WTC11 (cell line): ENCODE measurements around the gene LPP. TPM values are rescaled to one million over a fixed set of nuclear protein-coding genes. Genes with fewer than 3 reads are reported as not detected.

ENCODE experiments used
- ATAC-seq: fragments of 200-7000 bp; cut with Tn5 transposase; 2 replicates; pipeline ENCODE4 v1.10.0; 2021; ENCODE audit warnings: mild to moderate bottlenecking, moderate library complexity
- CTCF ChIA-PET: fragments of 300-600 bp; sonication (Branson Sonifier 250); formaldehyde crosslinking; loops from one replicate; lab custom pipeline; 2021; ENCODE audit warnings: antibody characterized with exemption; lab: Charles Lee
- POLR2A ChIA-PET: fragments of 350-600 bp; sonication (Branson Sonifier 250); formaldehyde crosslinking; loops from one replicate; lab custom pipeline; 2021; ENCODE audit warnings: antibody characterized with exemption; lab: Charles Lee
- DNase-seq: peaks from one replicate; pipeline ENCODE4 v3.0.0; 2021; ENCODE audit warnings: low spot score
- H3K27ac Mint-ChIP-seq: 2 replicates; pipeline ENCODE4 v1.8.0; 2021; ENCODE audit warnings: mixed read lengths
- H3K27me3 Mint-ChIP-seq: 2 replicates; pipeline ENCODE4 v1.8.0; 2021; ENCODE audit warnings: low read depth, mild to moderate bottlenecking, moderate library complexity, mixed read lengths
- H3K36me3 Mint-ChIP-seq: 2 replicates; pipeline ENCODE4 v1.8.0; 2021; ENCODE audit warnings: mixed read lengths
- H3K4me1 Mint-ChIP-seq: 2 replicates; pipeline ENCODE4 v1.8.0; 2022; ENCODE audit warnings: mixed read lengths
- H3K4me3 Mint-ChIP-seq: 2 replicates; pipeline ENCODE4 v1.8.0; 2021; ENCODE audit warnings: mild to moderate bottlenecking, moderate library complexity, mixed read lengths
- H3K9me3 Mint-ChIP-seq: 2 replicates; pipeline ENCODE4 v1.8.0; 2021; ENCODE audit warnings: mixed read lengths
- ATF2 ChIP-seq: sonication (generic); formaldehyde crosslinking; IDR thresholded peaks from 2 replicates; pipeline ENCODE4 v1.8.1; 2022; ENCODE audit warnings: low read depth, missing genetic modification reagents, borderline replicate concordance
- ATF3 ChIP-seq: sonication (generic); formaldehyde crosslinking; conservative IDR thresholded peaks from 2 replicates; pipeline ENCODE4 v1.8.1; 2022; ENCODE audit warnings: mild to moderate bottlenecking, missing genetic modification reagents
- ELF4 ChIP-seq: sonication (generic); formaldehyde crosslinking; IDR thresholded peaks from 2 replicates; pipeline ENCODE4 v1.8.1; 2022; ENCODE audit warnings: low read depth, mild to moderate bottlenecking, moderate library complexity, missing genetic modification reagents
- ESRRA ChIP-seq: sonication (generic); formaldehyde crosslinking; IDR thresholded peaks from 2 replicates; pipeline ENCODE4 v1.8.1; 2022; ENCODE audit warnings: mild to moderate bottlenecking, missing genetic modification reagents, borderline replicate concordance
- ETV6 ChIP-seq: sonication (generic); formaldehyde crosslinking; IDR thresholded peaks from 2 replicates; pipeline ENCODE4 v1.8.1; 2022; ENCODE audit warnings: mild to moderate bottlenecking, missing genetic modification reagents
- FOXJ3 ChIP-seq: sonication (generic); formaldehyde crosslinking; IDR thresholded peaks from 2 replicates; pipeline ENCODE4 v1.9.0; 2021; ENCODE audit warnings: missing genetic modification reagents, mild to moderate bottlenecking, borderline replicate concordance
- FOXK1 ChIP-seq: sonication (generic); formaldehyde crosslinking; IDR thresholded peaks from 2 replicates; pipeline ENCODE4 v1.8.0; 2022; ENCODE audit warnings: mild to moderate bottlenecking, moderate library complexity, missing genetic modification reagents
- FOXP1 ChIP-seq: sonication (generic); formaldehyde crosslinking; IDR thresholded peaks from 2 replicates; pipeline ENCODE4 v1.8.0; 2022; ENCODE audit warnings: missing genetic modification reagents, mild to moderate bottlenecking, moderate library complexity, borderline replicate concordance
- GABPB1 ChIP-seq: sonication (generic); formaldehyde crosslinking; IDR thresholded peaks from 2 replicates; pipeline ENCODE4 v1.8.1; 2023; ENCODE audit warnings: mild to moderate bottlenecking, missing genetic modification reagents
- MAX ChIP-seq: sonication (generic); formaldehyde crosslinking; IDR thresholded peaks from 2 replicates; pipeline ENCODE4 v1.8.0; 2022; ENCODE audit warnings: mild to moderate bottlenecking, missing genetic modification reagents
- NFATC4 ChIP-seq: fragments of 250-450 bp; sonication (Bioruptor Pico); IDR thresholded peaks from 2 replicates; pipeline ENCODE4 v1.9.0; 2021; ENCODE audit warnings: mild to moderate bottlenecking
- PRRX2 ChIP-seq: fragments of 250-450 bp; sonication (Bioruptor Pico); IDR thresholded peaks from 2 replicates; pipeline ENCODE4 v1.8.0; 2021; ENCODE audit warnings: mild to moderate bottlenecking
- RELA ChIP-seq: sonication (generic); formaldehyde crosslinking; IDR thresholded peaks from 2 replicates; pipeline ENCODE4 v1.8.1; 2022; ENCODE audit warnings: missing genetic modification reagents, mild to moderate bottlenecking, borderline replicate concordance
- SMAD3 ChIP-seq: sonication (generic); formaldehyde crosslinking; IDR thresholded peaks from 2 replicates; pipeline ENCODE4 v1.8.0; 2022; ENCODE audit warnings: missing genetic modification reagents, mild to moderate bottlenecking, borderline replicate concordance
- USF2 ChIP-seq: sonication (generic); formaldehyde crosslinking; IDR thresholded peaks from 2 replicates; pipeline ENCODE4 v1.8.1; 2023; ENCODE audit warnings: mild to moderate bottlenecking, missing genetic modification reagents, moderate library complexity
- ZNF138 ChIP-seq: sonication (generic); formaldehyde crosslinking; conservative IDR thresholded peaks from 2 replicates; pipeline ENCODE4 v1.8.1; 2022; ENCODE audit warnings: mild to moderate bottlenecking, moderate library complexity, missing genetic modification reagents
- ZNF263 ChIP-seq: sonication (generic); formaldehyde crosslinking; IDR thresholded peaks from 2 replicates; pipeline ENCODE4 v1.8.1; 2022; ENCODE audit warnings: low read depth, mild to moderate bottlenecking, moderate library complexity, missing genetic modification reagents
- ZNF671 ChIP-seq: fragments of 250-450 bp; sonication (Bioruptor Pico); IDR thresholded peaks from 2 replicates; pipeline ENCODE4 v1.8.0; 2021; ENCODE audit warnings: mild to moderate bottlenecking
- total RNA-seq: library from RNA; stranded (reverse); gene quantifications from 3 replicates; pipeline ENCODE4 v1.2.3, GENCODE V29; 2021
- TF ChIP-seq, protein P1 (sequence below): sonication (generic); formaldehyde crosslinking; IDR thresholded peaks from 2 replicates; pipeline ENCODE4 v1.8.0; 2022; ENCODE audit warnings: missing genetic modification reagents
- TF ChIP-seq, protein P2 (sequence below): fragments of 250-450 bp; sonication (Bioruptor Pico); IDR thresholded peaks from 2 replicates; pipeline ENCODE4 v2.1.2; 2022; ENCODE audit warnings: mild to moderate bottlenecking, moderate library complexity
- TF ChIP-seq, protein P3 (sequence below): fragments of 250-450 bp; sonication (Bioruptor Pico); IDR thresholded peaks from 2 replicates; pipeline ENCODE4 v1.9.0; 2021; ENCODE audit warnings: mild to moderate bottlenecking
- TF ChIP-seq, protein P4 (sequence below): sonication (generic); formaldehyde crosslinking; IDR thresholded peaks from 2 replicates; pipeline ENCODE4 v1.8.1; 2023; ENCODE audit warnings: mild to moderate bottlenecking, missing genetic modification reagents

Gene LPP
- total RNA-seq, 1 experiment from 2014 or later: 49.6 TPM

- H3K4me3 Mint-ChIP-seq: no peak overlapping the region
- ATAC-seq (no peak), DNase-seq (no peak)
- no peak overlapping the region for H3K27ac Mint-ChIP-seq
- H3K27me3 Mint-ChIP-seq: no peaks in the 10 kb centered on the region
- ChIA-PET CTCF (no interaction called here), POLR2A (no interaction called here)
- no peaks in the 10 kb centered on the region for H3K36me3 Mint-ChIP-seq
- peaks cover 23% of the 10 kb centered on the region for H3K4me1 Mint-ChIP-seq
- H3K9me3 Mint-ChIP-seq: no peaks in the 10 kb centered on the region
- TF ChIP-seq ATF2 (no peak), ZNF263 (CRISPR knock-in tag) (no peak), USF2 (CRISPR knock-in tag) (no peak), ZNF671 (CRISPR knock-in tag) (no peak), SMAD3 (CRISPR knock-in tag) (no peak), PRRX2 (CRISPR knock-in tag) (no peak), NFATC4 (CRISPR knock-in tag) (no peak), ETV6 (CRISPR knock-in tag) (no peak), MAX (CRISPR knock-in tag) (no peak), GABPB1 (no peak), ELF4 (CRISPR knock-in tag) (no peak)
- TF ChIP-seq, protein P1, sequence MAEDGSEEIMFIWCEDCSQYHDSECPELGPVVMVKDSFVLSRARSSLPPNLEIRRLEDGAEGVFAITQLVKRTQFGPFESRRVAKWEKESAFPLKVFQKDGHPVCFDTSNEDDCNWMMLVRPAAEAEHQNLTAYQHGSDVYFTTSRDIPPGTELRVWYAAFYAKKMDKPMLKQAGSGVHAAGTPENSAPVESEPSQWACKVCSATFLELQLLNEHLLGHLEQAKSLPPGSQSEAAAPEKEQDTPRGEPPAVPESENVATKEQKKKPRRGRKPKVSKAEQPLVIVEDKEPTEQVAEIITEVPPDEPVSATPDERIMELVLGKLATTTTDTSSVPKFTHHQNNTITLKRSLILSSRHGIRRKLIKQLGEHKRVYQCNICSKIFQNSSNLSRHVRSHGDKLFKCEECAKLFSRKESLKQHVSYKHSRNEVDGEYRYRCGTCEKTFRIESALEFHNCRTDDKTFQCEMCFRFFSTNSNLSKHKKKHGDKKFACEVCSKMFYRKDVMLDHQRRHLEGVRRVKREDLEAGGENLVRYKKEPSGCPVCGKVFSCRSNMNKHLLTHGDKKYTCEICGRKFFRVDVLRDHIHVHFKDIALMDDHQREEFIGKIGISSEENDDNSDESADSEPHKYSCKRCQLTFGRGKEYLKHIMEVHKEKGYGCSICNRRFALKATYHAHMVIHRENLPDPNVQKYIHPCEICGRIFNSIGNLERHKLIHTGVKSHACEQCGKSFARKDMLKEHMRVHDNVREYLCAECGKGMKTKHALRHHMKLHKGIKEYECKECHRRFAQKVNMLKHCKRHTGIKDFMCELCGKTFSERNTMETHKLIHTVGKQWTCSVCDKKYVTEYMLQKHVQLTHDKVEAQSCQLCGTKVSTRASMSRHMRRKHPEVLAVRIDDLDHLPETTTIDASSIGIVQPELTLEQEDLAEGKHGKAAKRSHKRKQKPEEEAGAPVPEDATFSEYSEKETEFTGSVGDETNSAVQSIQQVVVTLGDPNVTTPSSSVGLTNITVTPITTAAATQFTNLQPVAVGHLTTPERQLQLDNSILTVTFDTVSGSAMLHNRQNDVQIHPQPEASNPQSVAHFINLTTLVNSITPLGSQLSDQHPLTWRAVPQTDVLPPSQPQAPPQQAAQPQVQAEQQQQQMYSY (CRISPR knock-in tag): no peak
- TF ChIP-seq, protein P2, sequence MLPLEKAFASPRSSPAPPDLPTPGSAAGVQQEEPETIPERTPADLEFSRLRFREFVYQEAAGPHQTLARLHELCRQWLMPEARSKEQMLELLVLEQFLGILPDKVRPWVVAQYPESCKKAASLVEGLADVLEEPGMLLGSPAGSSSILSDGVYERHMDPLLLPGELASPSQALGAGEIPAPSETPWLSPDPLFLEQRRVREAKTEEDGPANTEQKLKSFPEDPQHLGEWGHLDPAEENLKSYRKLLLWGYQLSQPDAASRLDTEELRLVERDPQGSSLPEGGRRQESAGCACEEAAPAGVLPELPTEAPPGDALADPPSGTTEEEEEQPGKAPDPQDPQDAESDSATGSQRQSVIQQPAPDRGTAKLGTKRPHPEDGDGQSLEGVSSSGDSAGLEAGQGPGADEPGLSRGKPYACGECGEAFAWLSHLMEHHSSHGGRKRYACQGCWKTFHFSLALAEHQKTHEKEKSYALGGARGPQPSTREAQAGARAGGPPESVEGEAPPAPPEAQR: no peak
- TF ChIP-seq, protein P3, sequence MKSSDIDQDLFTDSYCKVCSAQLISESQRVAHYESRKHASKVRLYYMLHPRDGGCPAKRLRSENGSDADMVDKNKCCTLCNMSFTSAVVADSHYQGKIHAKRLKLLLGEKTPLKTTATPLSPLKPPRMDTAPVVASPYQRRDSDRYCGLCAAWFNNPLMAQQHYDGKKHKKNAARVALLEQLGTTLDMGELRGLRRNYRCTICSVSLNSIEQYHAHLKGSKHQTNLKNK: no peak
Observed at GRCh38 chr3:188691004-188691403, 537.0 kb downstream of the LPP start.

DNA sequence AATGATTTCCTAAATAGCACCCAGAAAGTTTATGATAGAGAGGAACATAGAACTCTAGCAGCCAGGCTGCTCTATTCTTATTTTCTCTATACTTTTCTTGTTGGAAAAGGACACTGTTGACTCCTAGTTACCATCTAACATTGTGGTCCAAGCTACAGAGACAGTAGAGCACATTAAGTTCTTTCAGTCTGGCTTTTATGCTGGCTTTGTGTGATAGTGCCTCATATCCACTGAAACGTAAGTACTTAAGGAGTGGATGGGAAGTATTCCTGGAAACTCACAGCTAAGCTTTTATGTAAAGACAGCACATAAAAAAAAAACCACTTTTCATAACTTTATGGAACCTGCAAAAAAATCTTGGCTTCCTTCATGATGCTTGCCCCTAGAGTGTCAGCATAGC is 537.7 kb downstream of the LPP start:
- ChIA-PET CTCF (no interaction called here), POLR2A (no interaction called here)
- Mint-ChIP-seq H3K27me3 (no peaks in the 10 kb centered on the region), H3K4me1 (peaks cover 21% of the 10 kb centered on the region), H3K9me3 (no peaks in the 10 kb centered on the region), H3K27ac (no peak overlapping the region), H3K36me3 (no peaks in the 10 kb centered on the region), H3K4me3 (no peak overlapping the region)
- no peak for ATAC-seq
- DNase-seq: no peak
- TF ChIP-seq, protein P1 (CRISPR knock-in tag): no peak
- TF ChIP-seq, protein P4, sequence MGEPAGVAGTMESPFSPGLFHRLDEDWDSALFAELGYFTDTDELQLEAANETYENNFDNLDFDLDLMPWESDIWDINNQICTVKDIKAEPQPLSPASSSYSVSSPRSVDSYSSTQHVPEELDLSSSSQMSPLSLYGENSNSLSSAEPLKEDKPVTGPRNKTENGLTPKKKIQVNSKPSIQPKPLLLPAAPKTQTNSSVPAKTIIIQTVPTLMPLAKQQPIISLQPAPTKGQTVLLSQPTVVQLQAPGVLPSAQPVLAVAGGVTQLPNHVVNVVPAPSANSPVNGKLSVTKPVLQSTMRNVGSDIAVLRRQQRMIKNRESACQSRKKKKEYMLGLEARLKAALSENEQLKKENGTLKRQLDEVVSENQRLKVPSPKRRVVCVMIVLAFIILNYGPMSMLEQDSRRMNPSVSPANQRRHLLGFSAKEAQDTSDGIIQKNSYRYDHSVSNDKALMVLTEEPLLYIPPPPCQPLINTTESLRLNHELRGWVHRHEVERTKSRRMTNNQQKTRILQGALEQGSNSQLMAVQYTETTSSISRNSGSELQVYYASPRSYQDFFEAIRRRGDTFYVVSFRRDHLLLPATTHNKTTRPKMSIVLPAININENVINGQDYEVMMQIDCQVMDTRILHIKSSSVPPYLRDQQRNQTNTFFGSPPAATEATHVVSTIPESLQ (CRISPR knock-in tag): no peak
- no peak for TF ChIP-seq ZNF138 (CRISPR knock-in tag)
- TF ChIP-seq FOXK1 (CRISPR knock-in tag): no peak
- no peak for TF ChIP-seq ATF3
- TF ChIP-seq FOXJ3 (CRISPR knock-in tag): no peak
- no peak for TF ChIP-seq ESRRA (CRISPR knock-in tag)
- no peak for TF ChIP-seq RELA (CRISPR knock-in tag)
- TF ChIP-seq FOXP1 (CRISPR knock-in tag): no peak
